ENCODE data around the gene EDEM3. TPM values are rescaled to one million over a fixed set of nuclear protein-coding genes. Genes with fewer than 3 reads are reported as not detected.

Gene EDEM3
- total and polyA plus RNA-seq, 2 donors (not counting 1 experiment from before 2014, with no cell fraction given) = 4.3 to 20.9 TPM

GRCh38 chr1:184660462-184661191 is 94.0 kb downstream of the EDEM3 start:
- no peak overlapping the region for H2AFZ ChIP-seq (ENCODE audit: insufficient read depth, low read depth, low read length, poor library complexity, severe bottlenecking)
- no peak overlapping the region for H3K9ac ChIP-seq (ENCODE audit: low read length)
- no peaks in the 10 kb centered on the region for H3K79me2 ChIP-seq (ENCODE audit: control insufficient read depth, insufficient read depth, low read length)
- Mint-ChIP-seq H3K4me1 (peaks cover 3% of the 10 kb centered on the region), H3K9me3 (ENCODE audit: insufficient read depth) (no peaks in the 10 kb centered on the region), H3K27me3 (peaks cover 16% of the 10 kb centered on the region), H3K4me3 (no peak overlapping the region), H3K27ac (no peak overlapping the region)
- POLR2A ChIA-PET = no interaction called here
- H4K20me1 ChIP-seq (ENCODE audit: control insufficient read depth, insufficient read depth, low read length, poor library complexity, severe bottlenecking) = no peaks in the 10 kb centered on the region
- H3K27ac ChIP-seq (ENCODE audit: low read length in 2 of 2) = no peak overlapping the region
- no CpG with 5 or more reads among the region's 2 CpGs for WGBS (ENCODE audit: insufficient coverage)
- H3K27me3 ChIP-seq (replicated peaks in 1 of 4; ENCODE audit: control extremely low read depth in 1 of 4, control insufficient read depth in 3 of 4, insufficient read depth in 4 of 4, low read length in 3 of 4) = peaks cover 0 to 14% (median 1%) of the 10 kb centered on the region in 4 experiments
- TF ChIP-seq EZH2 (IDR thresholded peaks at IDR 0.05; ENCODE audit: borderline replicate concordance, insufficient read depth, low read depth, low read length, poor library complexity, severe bottlenecking) = no peak
- no peak overlapping the region for H3K4me2 ChIP-seq (replicated peaks; ENCODE audit: low read depth, low read length, poor library complexity, severe bottlenecking)
- intact Hi-C loops (cut with micrococcal nuclease) = no loop called here
- H3K4me3 ChIP-seq (ENCODE audit: control extremely low read depth in 1 of 5, extremely low read depth in 1 of 5, insufficient read depth in 1 of 5, low read depth in 2 of 5, low read length in 4 of 5) = no peak overlapping the region
- H3K4me1 ChIP-seq (ENCODE audit: control insufficient read depth in 2 of 2, insufficient read depth in 2 of 2, low read length in 2 of 2) = peaks cover 0 to 6% of the 10 kb centered on the region in 2 donors
- ATAC-seq (ENCODE audit: low read depth) = no peak
- H3K36me3 ChIP-seq (replicated peaks in 1 of 2; ENCODE audit: control extremely low read depth in 1 of 2, control insufficient read depth in 1 of 2, extremely low read depth in 1 of 2, insufficient read depth in 2 of 2, low read length in 1 of 2) = no peaks in the 10 kb centered on the region
- DNase-seq = no peak
- CTCF ChIA-PET = interaction anchor here (1.1 kb wide), 1 partner anchor 9 kb away, joined by 3 read pairs; no protein-coding TSS in a partner anchor
- H3K9me3 ChIP-seq (ENCODE audit: control extremely low read depth in 1 of 3, control insufficient read depth in 2 of 3, insufficient read depth in 1 of 3, low read length in 2 of 3) = no peaks in the 10 kb centered on the region

GRCh38 chr1:184658055-184658454 is 96.6 kb downstream of the EDEM3 start:
- Mint-ChIP-seq H3K4me1 (no peaks in the 10 kb centered on the region), H3K27me3 (peaks cover 4% of the 10 kb centered on the region), H3K9me3 (ENCODE audit: insufficient read depth) (no peaks in the 10 kb centered on the region), H3K4me3 (no peak overlapping the region), H3K27ac (no peak overlapping the region)
- Histone ChIP-seq H3K9ac (ENCODE audit: low read length) (no peak overlapping the region), H2AFZ (ENCODE audit: insufficient read depth, low read depth, low read length, poor library complexity, severe bottlenecking) (no peak overlapping the region), H4K20me1 (ENCODE audit: control insufficient read depth, insufficient read depth, low read length, poor library complexity, severe bottlenecking) (no peaks in the 10 kb centered on the region), H3K27ac (ENCODE audit: low read length in 2 of 2) (no peak overlapping the region), H3K4me2 (replicated peaks; ENCODE audit: low read depth, low read length, poor library complexity, severe bottlenecking) (no peak overlapping the region), H3K4me1 (ENCODE audit: control insufficient read depth in 2 of 2, insufficient read depth in 2 of 2, low read length in 2 of 2) (no peaks in the 10 kb centered on the region), H3K79me2 (ENCODE audit: control insufficient read depth, insufficient read depth, low read length) (no peaks in the 10 kb centered on the region), H3K36me3 (replicated peaks in 1 of 2; ENCODE audit: control extremely low read depth in 1 of 2, control insufficient read depth in 1 of 2, extremely low read depth in 1 of 2, insufficient read depth in 2 of 2, low read length in 1 of 2) (no peaks in the 10 kb centered on the region), H3K27me3 (replicated peaks in 1 of 4; ENCODE audit: control extremely low read depth in 1 of 4, control insufficient read depth in 3 of 4, insufficient read depth in 4 of 4, low read length in 3 of 4) (no peaks in the 10 kb centered on the region), H3K4me3 (ENCODE audit: control extremely low read depth in 1 of 5, extremely low read depth in 1 of 5, insufficient read depth in 1 of 5, low read depth in 2 of 5, low read length in 4 of 5) (no peak overlapping the region), H3K9me3 (ENCODE audit: control extremely low read depth in 1 of 3, control insufficient read depth in 2 of 3, insufficient read depth in 1 of 3, low read length in 2 of 3) (no peaks in the 10 kb centered on the region)
- POLR2A ChIA-PET = no interaction called here
- intact Hi-C loops (cut with micrococcal nuclease) = no loop called here
- CTCF ChIA-PET = no interaction called here
- WGBS (ENCODE audit: insufficient coverage) = no CpG with 5 or more reads among the region's 2 CpGs
- DNase-seq (no peak), ATAC-seq (ENCODE audit: low read depth) (no peak)
- TF ChIP-seq EZH2 (IDR thresholded peaks at IDR 0.05; ENCODE audit: borderline replicate concordance, insufficient read depth, low read depth, low read length, poor library complexity, severe bottlenecking) (no peak), CTCF (IDR thresholded peaks at IDR 0.05) (no peak)
